HG03108 (cell line): ENCODE results near the gene NEU4.

Experiments
- ATAC-seq: cut with Tn5 transposase; IDR thresholded peaks from one replicate; pipeline ENCODE4 v1.9.1; 2021; ENCODE audit warnings: moderate library complexity; ENCODE audit not compliant: unreplicated experiment

The NEU4 gene

GRCh38 chr2:241850544-241851324, 41.7 kb downstream of the NEU4 start:
- no peak for ATAC-seq

- ATAC-seq = no peak
These were observed 42.5 kb downstream of the NEU4 start for GRCh38 chr2:241851325-241852115.

GRCh38 chr2:241852116-241852980, 43.4 kb downstream of the NEU4 start:
- ATAC-seq = no peak

- no peak for ATAC-seq
These were observed 44.1 kb downstream of the NEU4 start for GRCh38 chr2:241852981-241853631.

GRCh38 chr2:241853651-241854341, 44.8 kb downstream of the NEU4 start:
- ATAC-seq = no peak

GRCh38 chr2:241854342-241855244, 45.6 kb downstream of the NEU4 start:
- no peak for ATAC-seq

- ATAC-seq = no peak
These were observed 46.4 kb downstream of the NEU4 start for GRCh38 chr2:241855245-241855887.

- ATAC-seq = no peak
These were observed 47.0 kb downstream of the NEU4 start for GRCh38 chr2:241855888-241856422.

- no peak for ATAC-seq
These were observed 48.1 kb downstream of the NEU4 start for GRCh38 chr2:241857041-241857541.

- ATAC-seq = no peak
These were observed 48.7 kb downstream of the NEU4 start for GRCh38 chr2:241857572-241858121.

GRCh38 chr2:241858206-241859016, 49.4 kb downstream of the NEU4 start, which contains the start of gene PDCD1:
Gene PDCD1, minus strand, starts transcription at chr2:241858894. Its CDS starts 56 bp downstream, at chr2:241858838.
- ATAC-seq = peak; percentile 47

- ATAC-seq = peak; percentile 17
These were observed 50.0 kb downstream of the NEU4 start for GRCh38 chr2:241859017-241859435.

- peak; percentile 41 for ATAC-seq
These were observed 50.6 kb downstream of the NEU4 start for GRCh38 chr2:241859436-241860183.

- no peak for ATAC-seq
These were observed 51.4 kb downstream of the NEU4 start for GRCh38 chr2:241860184-241861078.

GRCh38 chr2:241861264-241861663, 52.3 kb downstream of the NEU4 start:
- no peak for ATAC-seq
